Measurements from ENCODE around the gene TAGAP. TPM values are rescaled to one million over a fixed set of nuclear protein-coding genes. Genes with fewer than 3 reads are reported as not detected.

Gene TAGAP
- polyA plus RNA-seq, 10 donors = 0.74 to 7.8 (median 1.2) TPM

GRCh38 chr6:159074120-159074684 lies 29.4 kb upstream of the TAGAP start:
- peak in 2 of 3 donors; percentile 40 to 72 for DNase-seq

- DNase-seq = no peak
Measured at GRCh38 chr6:159071843-159072769, 27.3 kb upstream of the TAGAP start.

- no peak for DNase-seq
Measured at GRCh38 chr6:159068904-159069578, 24.2 kb upstream of the TAGAP start.

GRCh38 chr6:159067334-159067733 lies 22.5 kb upstream of the TAGAP start:
- no peak for DNase-seq

GRCh38 chr6:159066483-159066882 lies 21.7 kb upstream of the TAGAP start:
- peak in 1 of 3 donors; percentile 52 for DNase-seq

- no peak for DNase-seq
Measured at GRCh38 chr6:159065759-159066329, 21.1 kb upstream of the TAGAP start.

- no peak for DNase-seq
Measured at GRCh38 chr6:159065091-159065490, 20.3 kb upstream of the TAGAP start.

- DNase-seq = no peak
Measured at GRCh38 chr6:159064477-159064876, 19.7 kb upstream of the TAGAP start.

- no peak for DNase-seq
Measured at GRCh38 chr6:159063549-159063948, 18.8 kb upstream of the TAGAP start.

- DNase-seq = no peak
Measured at GRCh38 chr6:159062976-159063375, 18.2 kb upstream of the TAGAP start.

- DNase-seq = no peak
Measured at GRCh38 chr6:159062564-159062945, 17.8 kb upstream of the TAGAP start.

GRCh38 chr6:159061805-159062563 lies 17.2 kb upstream of the TAGAP start:
- DNase-seq = no peak

GRCh38 chr6:159061146-159061545 lies 16.4 kb upstream of the TAGAP start:
- DNase-seq = no peak

- no peak for DNase-seq
Measured at GRCh38 chr6:159059885-159060506, 15.2 kb upstream of the TAGAP start.

- no peak for DNase-seq
Measured at GRCh38 chr6:159059141-159059540, 14.3 kb upstream of the TAGAP start.

GRCh38 chr6:159056899-159057298 lies 12.1 kb upstream of the TAGAP start:
- DNase-seq = no peak

- DNase-seq = no peak
Measured at GRCh38 chr6:159056432-159056831, 11.6 kb upstream of the TAGAP start.

GRCh38 chr6:159056003-159056402 lies 11.2 kb upstream of the TAGAP start:
- no peak for DNase-seq

GRCh38 chr6:159053781-159054398 lies 9.1 kb upstream of the TAGAP start:
- DNase-seq = no peak

GRCh38 chr6:159052720-159053119 lies 7.9 kb upstream of the TAGAP start:
- DNase-seq = no peak

All from muscle of back (tissue), 11 donors.